Breast epithelium (tissue), 4 donors: ENCODE data around the gene SEMA3C. TPM values are rescaled to one million over a fixed set of nuclear protein-coding genes. Genes with fewer than 3 reads are reported as not detected.
A peak's percentile ranks its signal among the peaks of the same experiment; 100 is the strongest.

ENCODE experiments used
- DNase-seq, 2 donors: peaks; one replicate each; pipeline ENCODE4 v3.0.0-alpha.2; 2019; ENCODE audit warnings: low spot score in 2 of 2
- H3K27ac ChIP-seq, 2 donors: fragments of 200-600 bp; sonication (generic) in 1 of 2; one replicate each; pipeline ENCODE4 v1.5.1; 2016 to 2019; ENCODE audit warnings: mild to moderate bottlenecking in 1 of 2
- H3K27me3 ChIP-seq, 2 donors: fragments of 200-600 bp; sonication (generic) in 1 of 2; one replicate each; pipeline versions ENCODE4 v1.5.1 to v1.6.0; 2017 to 2019; ENCODE audit warnings: control low read depth in 1 of 2, mild to moderate bottlenecking in 1 of 2
- H3K36me3 ChIP-seq: fragments of 200-600 bp; one replicate; pipeline ENCODE4 v1.5.1; 2019
- H3K4me1 ChIP-seq, 2 donors: fragments of 200-600 bp; sonication (generic); one replicate each; pipeline ENCODE4 v1.5.1; 2016 to 2019; ENCODE audit warnings: control low read depth in 1 of 2
- H3K4me3 ChIP-seq, 3 donors: fragments of 200-600 bp; sonication (generic); 1 replicate in 2 of 3; 2 replicates in 1 of 3; pipeline ENCODE4 v1.5.1; 2016 to 2019; ENCODE audit warnings: mild to moderate bottlenecking in 3 of 3, moderate library complexity in 2 of 3
- H3K9me3 ChIP-seq, 2 donors: fragments of 200-600 bp; sonication (generic) in 1 of 2; one replicate each; pipeline ENCODE4 v1.5.1; 2016 to 2019; ENCODE audit warnings: control low read depth in 1 of 2
- CTCF ChIP-seq, 3 donors: fragments of 450-650 bp; IDR thresholded peaks; one replicate each; pipeline ENCODE4 v1.5.1; 2016 to 2017; ENCODE audit warnings: antibody characterized with exemption in 3 of 3, mild to moderate bottlenecking in 3 of 3, moderate library complexity in 3 of 3
- POLR2A ChIP-seq: fragments of 450-650 bp; IDR thresholded peaks from one replicate; pipeline ENCODE4 v1.6.1; 2016; ENCODE audit warnings: antibody characterized with exemption, mild to moderate bottlenecking, moderate library complexity
- POLR2AphosphoS5 ChIP-seq, 3 donors: sonication (generic); formaldehyde crosslinking; IDR thresholded peaks; one replicate each; pipeline ENCODE4 v1.6.1; 2017; ENCODE audit warnings: antibody characterized with exemption in 3 of 3
- intact Hi-C: fragments of 100-400 bp; cut with DNase I; formaldehyde crosslinking; loops from one replicate; pipeline ENCODE4 v1.15.1; 2023; ENCODE audit warnings: low total_unique reads
- total RNA-seq, 3 donors: library from RNA; depleted of rRNA; stranded (reverse); fragments of >200 nt; gene quantifications; one replicate each; pipeline ENCODE4 v1.1.0, GENCODE V29; 2016

SEMA3C gene
- total RNA-seq, result 100 to 1,000 TPM in 2 of 3 donors, 10 to 100 TPM in 1; 67.5 to 157 (median 108) TPM

DNA sequence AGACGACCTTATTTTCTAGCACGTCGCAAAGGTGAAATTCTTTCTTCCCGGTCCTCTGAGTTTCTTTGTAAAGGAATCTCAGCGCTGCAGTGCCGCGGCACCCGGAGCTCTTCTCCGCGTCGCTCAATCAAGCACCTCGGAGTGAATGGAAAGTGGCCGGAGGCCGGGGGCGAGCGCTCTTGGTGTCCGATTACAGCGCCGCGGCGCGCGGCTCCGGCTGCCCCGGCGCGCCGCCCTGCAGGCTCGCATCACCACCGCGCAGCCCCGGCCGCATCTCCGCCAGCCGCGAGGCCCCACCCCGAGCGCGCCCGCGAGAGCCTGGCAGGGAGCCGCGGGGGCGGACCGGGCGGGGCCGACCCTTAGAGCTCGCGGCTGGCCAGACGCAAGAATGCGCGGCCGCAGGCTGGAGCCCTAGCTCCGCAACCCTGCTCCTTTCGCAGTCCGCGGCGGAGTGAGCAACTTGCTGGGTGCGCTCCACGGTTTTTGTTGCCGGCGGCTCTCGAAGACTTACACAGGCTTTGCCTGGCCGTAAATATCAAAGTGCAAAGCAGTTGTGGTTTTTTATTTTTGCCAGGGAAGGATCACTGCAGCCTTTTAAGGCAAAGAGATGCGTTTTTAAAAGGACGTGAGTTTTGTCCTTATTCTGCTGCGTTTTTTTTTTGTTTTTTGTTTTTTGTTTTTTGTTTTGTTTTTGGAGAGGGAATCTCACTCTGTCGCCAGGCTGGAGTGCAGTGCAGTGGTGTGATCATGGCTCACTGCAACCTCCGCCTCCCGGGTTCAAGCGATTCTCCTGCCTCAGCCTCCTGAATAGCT lies at the start of gene SEMA3C:
SEMA3C (minus strand) TSS at position 143 of the 813 bp plus-strand sequence. CDS start 2,270 bp downstream, outside the sequence.
- Histone ChIP-seq H3K36me3 (no peaks in the 10 kb centered on the region), H3K9me3 (no peaks in the 10 kb centered on the region), H3K4me3 (peak within 1 kb of the TSS; percentile 55 to 73 (median 55)), H3K4me1 (no peaks in the 10 kb centered on the region), H3K27me3 (no peaks in the 10 kb centered on the region), H3K27ac (peak within 1 kb of the TSS; percentile 80 to 86)
- DNase-seq, result peak; percentile 86
- intact Hi-C loops, result no loop called here
- TF ChIP-seq POLR2AphosphoS5 (IDR thresholded peaks at IDR 0.05) (peak; percentile 61 to 79 (median 65)), POLR2A (no peak)

GRCh38 chr7:80968606-80969005 lies 49.8 kb upstream of the SEMA3C start:
- Histone ChIP-seq H3K27me3 (no peaks in the 10 kb centered on the region), H3K36me3 (no peaks in the 10 kb centered on the region), H3K4me3 (no peak overlapping the region), H3K27ac (no peak overlapping the region), H3K4me1 (no peaks in the 10 kb centered on the region), H3K9me3 (no peaks in the 10 kb centered on the region)
- no peak for DNase-seq
- intact Hi-C loops, result no loop called here
- no peak for TF ChIP-seq CTCF (IDR thresholded peaks at IDR 0.05)
- no peak for TF ChIP-seq POLR2AphosphoS5 (IDR thresholded peaks at IDR 0.05)
- no peak for TF ChIP-seq POLR2A

- Histone ChIP-seq H3K36me3 (no peaks in the 10 kb centered on the region), H3K9me3 (no peaks in the 10 kb centered on the region), H3K27me3 (no peaks in the 10 kb centered on the region), H3K4me1 (no peaks in the 10 kb centered on the region), H3K27ac (no peak overlapping the region), H3K4me3 (no peak overlapping the region)
- DNase-seq, result no peak
- intact Hi-C loops, result no loop called here
- TF ChIP-seq CTCF (IDR thresholded peaks at IDR 0.05), result no peak
- TF ChIP-seq POLR2A, result no peak
- TF ChIP-seq POLR2AphosphoS5 (IDR thresholded peaks at IDR 0.05), result no peak
Observed at GRCh38 chr7:80967917-80968297, 49.1 kb upstream of the SEMA3C start.

DNA sequence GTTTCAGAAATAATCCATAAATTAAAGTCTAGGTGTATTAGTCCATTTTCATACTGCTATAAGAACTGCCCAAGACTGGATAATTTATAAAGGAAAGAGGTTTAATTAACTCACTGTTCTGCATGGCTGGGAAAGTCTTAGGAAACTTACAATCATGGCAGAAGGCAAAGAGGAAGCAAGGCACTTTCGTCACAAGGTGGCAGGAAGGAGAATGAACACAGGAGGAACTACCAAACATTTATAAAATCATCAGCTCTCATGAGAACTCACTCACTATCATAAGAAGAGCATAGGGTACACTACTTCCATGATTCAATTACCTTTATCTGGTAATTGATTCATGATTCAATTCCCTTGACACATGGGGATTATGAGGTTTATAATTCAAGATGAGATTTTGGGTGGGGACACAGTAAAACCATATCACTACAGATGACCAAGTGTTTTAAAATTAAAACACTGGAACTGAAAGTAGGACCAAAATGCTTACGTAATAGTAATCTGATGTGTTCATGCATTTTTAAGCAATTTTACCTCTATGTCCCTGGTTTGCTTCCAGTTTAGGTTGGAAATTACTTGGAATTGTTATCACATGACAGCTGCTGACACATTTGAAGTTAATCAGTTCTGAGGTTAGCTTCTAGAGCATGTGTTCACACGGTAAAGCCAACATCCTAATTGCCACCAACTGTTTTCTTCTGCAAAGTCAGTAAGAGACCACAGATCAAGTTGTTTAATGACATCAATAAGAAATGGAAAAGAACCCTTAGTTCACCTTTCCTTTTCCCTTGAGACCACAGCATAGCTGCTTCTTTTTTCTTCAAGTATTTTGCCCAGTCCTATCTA lies 48.4 kb upstream of the SEMA3C start:
- no peak overlapping the region for H3K27ac ChIP-seq
- no peak overlapping the region for H3K4me3 ChIP-seq
- TF ChIP-seq POLR2A, result no peak
- no peak for TF ChIP-seq CTCF (IDR thresholded peaks at IDR 0.05)
- TF ChIP-seq POLR2AphosphoS5 (IDR thresholded peaks at IDR 0.05), result no peak
- H3K9me3 ChIP-seq, result no peaks in the 10 kb centered on the region
- no peaks in the 10 kb centered on the region for H3K4me1 ChIP-seq
- intact Hi-C loops, result no loop called here
- H3K27me3 ChIP-seq, result no peaks in the 10 kb centered on the region
- no peak for DNase-seq
- H3K36me3 ChIP-seq, result no peaks in the 10 kb centered on the region

GRCh38 chr7:80960244-80960795 lies 41.5 kb upstream of the SEMA3C start:
- no peak overlapping the region for H3K27ac ChIP-seq
- no peaks in the 10 kb centered on the region for H3K4me1 ChIP-seq

More at GRCh38 chr7:80960244-80960795, 41.5 kb upstream of the SEMA3C start:
- no peak for DNase-seq
- no peaks in the 10 kb centered on the region for H3K9me3 ChIP-seq
- H3K27me3 ChIP-seq, result no peaks in the 10 kb centered on the region
- no peaks in the 10 kb centered on the region for H3K36me3 ChIP-seq
- H3K4me3 ChIP-seq, result no peak overlapping the region
- TF ChIP-seq POLR2AphosphoS5 (IDR thresholded peaks at IDR 0.05), result no peak
- no peak for TF ChIP-seq CTCF (IDR thresholded peaks at IDR 0.05)
- no peak for TF ChIP-seq POLR2A
- intact Hi-C loops, result no loop called here
